Endothelial cell of umbilical vein (primary cell): ENCODE results near the gene AKAP13.

ENCODE experiments used
- EZH2 ChIP-seq: IDR thresholded peaks from 2 replicates; pipeline ENCODE4 v1.6.1; 2012; ENCODE audit warnings: borderline replicate concordance, low read depth, mild to moderate bottlenecking, moderate library complexity, low read length, inconsistent platforms; ENCODE audit not compliant: severe bottlenecking
- MYC ChIP-seq: IDR thresholded peaks from one replicate; pipeline ENCODE4 v1.6.1; 2011; ENCODE audit warnings: mild to moderate bottlenecking, low read depth, low read length
- POLR2A ChIP-seq: IDR thresholded peaks from 2 replicates; pipeline ENCODE4 v1.6.1; 2012; ENCODE audit warnings: low read depth, mild to moderate bottlenecking, control low read depth, low read length
- POLR2AphosphoS5 ChIP-seq: IDR thresholded peaks from 2 replicates; pipeline ENCODE4 v1.6.1; 2012; ENCODE audit warnings: low read depth, mild to moderate bottlenecking, control low read depth, low read length, moderate library complexity; ENCODE audit not compliant: insufficient read depth
- TF ChIP-seq, protein P1 (sequence below): IDR thresholded peaks from 2 replicates; pipeline ENCODE4 v1.6.1; 2011; ENCODE audit not compliant: insufficient read depth, insufficient read length
- TF ChIP-seq, protein P2 (sequence below), 2 donors: IDR thresholded peaks; 1 replicate in 1 of 2; 2 replicates in 1 of 2; pipeline ENCODE4 v1.5.1; 2011; ENCODE audit warnings: low read length in 2 of 2, mild to moderate bottlenecking in 2 of 2, moderate library complexity in 2 of 2, control low read depth in 1 of 2, inconsistent platforms in 1 of 2, low read depth in 1 of 2; ENCODE audit not compliant: insufficient read depth in 1 of 2; ENCODE audit errors: extremely low read depth in 1 of 2

DNA sequence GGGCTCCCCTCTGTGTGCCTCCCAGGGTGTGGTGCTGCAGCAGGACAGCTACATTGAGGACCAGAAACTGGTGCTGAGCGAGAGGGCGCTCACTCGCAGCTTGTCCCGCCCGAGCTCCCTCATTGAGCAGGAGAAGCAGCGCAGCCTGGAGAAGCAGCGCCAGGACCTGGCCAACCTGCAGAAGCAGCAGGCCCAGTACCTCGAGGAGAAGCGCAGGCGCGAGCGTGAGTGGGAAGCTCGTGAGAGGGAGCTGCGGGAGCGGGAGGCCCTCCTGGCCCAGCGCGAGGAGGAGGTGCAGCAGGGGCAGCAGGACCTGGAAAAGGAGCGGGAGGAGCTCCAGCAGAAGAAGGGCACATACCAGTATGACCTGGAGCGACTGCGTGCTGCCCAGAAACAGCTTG lies 360.6 kb downstream of the AKAP13 start:
- TF ChIP-seq, protein P1, sequence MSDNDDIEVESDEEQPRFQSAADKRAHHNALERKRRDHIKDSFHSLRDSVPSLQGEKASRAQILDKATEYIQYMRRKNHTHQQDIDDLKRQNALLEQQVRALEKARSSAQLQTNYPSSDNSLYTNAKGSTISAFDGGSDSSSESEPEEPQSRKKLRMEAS: no peak
- TF ChIP-seq POLR2A (no peak), POLR2AphosphoS5 (no peak), MYC (no peak), EZH2 (no peak)
- TF ChIP-seq, protein P2, sequence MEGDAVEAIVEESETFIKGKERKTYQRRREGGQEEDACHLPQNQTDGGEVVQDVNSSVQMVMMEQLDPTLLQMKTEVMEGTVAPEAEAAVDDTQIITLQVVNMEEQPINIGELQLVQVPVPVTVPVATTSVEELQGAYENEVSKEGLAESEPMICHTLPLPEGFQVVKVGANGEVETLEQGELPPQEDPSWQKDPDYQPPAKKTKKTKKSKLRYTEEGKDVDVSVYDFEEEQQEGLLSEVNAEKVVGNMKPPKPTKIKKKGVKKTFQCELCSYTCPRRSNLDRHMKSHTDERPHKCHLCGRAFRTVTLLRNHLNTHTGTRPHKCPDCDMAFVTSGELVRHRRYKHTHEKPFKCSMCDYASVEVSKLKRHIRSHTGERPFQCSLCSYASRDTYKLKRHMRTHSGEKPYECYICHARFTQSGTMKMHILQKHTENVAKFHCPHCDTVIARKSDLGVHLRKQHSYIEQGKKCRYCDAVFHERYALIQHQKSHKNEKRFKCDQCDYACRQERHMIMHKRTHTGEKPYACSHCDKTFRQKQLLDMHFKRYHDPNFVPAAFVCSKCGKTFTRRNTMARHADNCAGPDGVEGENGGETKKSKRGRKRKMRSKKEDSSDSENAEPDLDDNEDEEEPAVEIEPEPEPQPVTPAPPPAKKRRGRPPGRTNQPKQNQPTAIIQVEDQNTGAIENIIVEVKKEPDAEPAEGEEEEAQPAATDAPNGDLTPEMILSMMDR (IDR thresholded peaks at IDR 0.05; ENCODE audit: extremely low read depth in 1 of 2, insufficient read depth in 1 of 2, low read depth in 1 of 2, low read length in 2 of 2): no peak
